Measurements from ENCODE around the gene DCAF15.

Gene DCAF15

DNA sequence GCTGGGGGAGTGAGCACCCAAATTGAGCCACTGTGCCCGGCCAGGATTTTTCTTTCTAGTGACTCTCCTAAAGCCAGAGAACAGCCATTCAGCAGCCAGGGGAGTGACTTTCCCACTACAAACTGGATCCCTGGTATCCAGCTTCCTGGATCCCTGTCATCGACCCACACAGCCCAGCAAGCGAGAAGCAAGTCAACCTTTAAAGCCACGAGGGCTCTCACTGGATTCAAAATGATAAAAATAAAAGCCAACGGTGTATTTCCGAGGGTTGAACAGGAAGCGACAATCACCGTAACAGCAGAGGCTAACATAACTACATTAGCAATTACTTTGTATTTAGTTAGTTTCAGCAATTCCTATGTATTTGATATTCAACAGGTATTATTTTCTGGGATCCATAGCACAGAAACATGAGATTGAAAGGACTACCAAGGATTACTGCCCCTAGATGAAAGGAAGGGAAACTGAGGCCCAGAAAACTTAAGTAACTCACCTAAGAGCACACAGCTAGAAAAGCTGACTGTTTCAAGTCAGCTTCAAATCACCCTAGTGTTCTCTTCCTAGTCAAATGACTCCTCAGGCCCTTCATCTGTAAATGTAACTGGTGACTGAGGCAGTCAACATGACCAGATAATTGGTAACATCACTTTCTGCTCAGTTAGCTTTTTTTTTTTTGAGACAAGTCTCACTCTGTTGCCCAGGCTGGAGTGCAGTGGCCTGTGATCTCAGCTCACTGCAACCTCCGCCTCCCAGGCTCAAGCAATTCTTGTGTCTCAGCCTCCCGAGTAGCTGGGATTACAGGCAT lies 51.1 kb downstream of the DCAF15 start:
- Histone ChIP-seq H3K4me2 (peak overlapping the region; percentile 79 to 96 (median 88)), H3K9ac (peak overlapping the region; percentile 49 to 99 (median 92)), H3K27ac (peak overlapping the region; percentile 71 to 99 (median 92))

DNA sequence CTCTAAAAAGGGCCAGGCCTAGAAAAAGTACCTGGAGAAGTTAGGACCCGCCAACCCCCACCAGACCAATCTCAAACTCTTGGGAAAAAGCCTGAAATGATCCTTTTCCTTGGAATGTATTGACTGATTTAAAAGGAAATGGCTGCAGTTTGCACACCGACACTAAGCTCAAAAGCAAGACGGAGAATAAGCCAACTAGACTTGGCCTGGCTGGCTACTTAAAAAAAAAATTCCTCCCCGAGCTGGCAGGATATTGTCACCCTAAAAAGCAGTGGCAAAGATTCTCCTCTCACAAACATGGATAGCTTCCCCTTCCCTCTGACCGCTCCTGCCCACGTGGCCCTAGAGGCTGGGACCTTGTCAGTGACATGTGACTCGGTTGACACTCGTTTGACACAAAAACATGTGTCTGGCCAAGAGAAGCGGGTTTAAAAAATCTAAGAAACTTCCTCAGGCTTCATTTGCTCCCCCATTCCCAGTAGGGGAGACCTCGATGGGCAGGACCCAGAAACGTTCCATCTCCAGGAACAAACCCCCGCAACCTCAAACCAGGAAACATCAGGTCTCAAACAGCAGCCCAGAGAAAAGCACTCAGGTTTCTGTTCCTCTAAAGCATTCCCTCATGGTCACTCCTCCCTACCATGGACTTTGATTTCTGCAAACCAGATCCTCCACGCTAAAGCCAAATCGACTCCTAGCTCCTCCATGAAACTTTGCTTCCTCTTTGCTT lies 52.5 kb downstream of the DCAF15 start:
- H3K27ac ChIP-seq = peak overlapping the region; percentile 87 to 99 (median 92)
- H3K4me3 ChIP-seq = peak overlapping the region; percentile 48 to 93 (median 78); a peak in 19 of 20 replicates
- TF ChIP-seq Cebpa-rat (IDR thresholded peaks at IDR 0.05) = no peak
- H3K9ac ChIP-seq = peak overlapping the region; percentile 59 to 99 (median 93)
- peaks cover 0 to under 1% (median 0%) of the 10 kb centered on the region in 11 experiments; a peak in 7 of 22 replicates for H3K9me3 ChIP-seq (replicated peaks in 1 of 11)
- H4K20me1 ChIP-seq = no peaks in the 10 kb centered on the region
- no peaks in the 10 kb centered on the region for H3K27me3 ChIP-seq
- H3K4me1 ChIP-seq = peaks cover 48 to 70% (median 67%) of the 10 kb centered on the region in 10 experiments
- peak overlapping the region; percentile 79 to 96 (median 88) for H3K4me2 ChIP-seq
- peaks cover 0 to 7% (median under 1%) of the 10 kb centered on the region in 11 experiments; a peak in 9 of 22 replicates for H3K36me3 ChIP-seq

More for the DNA sequence above, 51.1 kb downstream of the DCAF15 start:
- no peak for TF ChIP-seq Cebpa-rat (IDR thresholded peaks at IDR 0.05)
- no peaks in the 10 kb centered on the region for H4K20me1 ChIP-seq
- H3K36me3 ChIP-seq = peaks cover 8 to 20% (median 14%) of the 10 kb centered on the region in 11 experiments; a peak in 18 of 22 replicates
- peak overlapping the region in 4 of 10 experiments; percentile 0 to 82 (median 16); a peak in 4 of 20 replicates for H3K4me3 ChIP-seq
- no peaks in the 10 kb centered on the region for H3K27me3 ChIP-seq
- H3K9me3 ChIP-seq (replicated peaks in 1 of 11) = peaks cover 9 to 14% (median 12%) of the 10 kb centered on the region in 11 experiments
- H3K4me1 ChIP-seq = peaks cover 48 to 71% (median 67%) of the 10 kb centered on the region in 10 experiments

DNA sequence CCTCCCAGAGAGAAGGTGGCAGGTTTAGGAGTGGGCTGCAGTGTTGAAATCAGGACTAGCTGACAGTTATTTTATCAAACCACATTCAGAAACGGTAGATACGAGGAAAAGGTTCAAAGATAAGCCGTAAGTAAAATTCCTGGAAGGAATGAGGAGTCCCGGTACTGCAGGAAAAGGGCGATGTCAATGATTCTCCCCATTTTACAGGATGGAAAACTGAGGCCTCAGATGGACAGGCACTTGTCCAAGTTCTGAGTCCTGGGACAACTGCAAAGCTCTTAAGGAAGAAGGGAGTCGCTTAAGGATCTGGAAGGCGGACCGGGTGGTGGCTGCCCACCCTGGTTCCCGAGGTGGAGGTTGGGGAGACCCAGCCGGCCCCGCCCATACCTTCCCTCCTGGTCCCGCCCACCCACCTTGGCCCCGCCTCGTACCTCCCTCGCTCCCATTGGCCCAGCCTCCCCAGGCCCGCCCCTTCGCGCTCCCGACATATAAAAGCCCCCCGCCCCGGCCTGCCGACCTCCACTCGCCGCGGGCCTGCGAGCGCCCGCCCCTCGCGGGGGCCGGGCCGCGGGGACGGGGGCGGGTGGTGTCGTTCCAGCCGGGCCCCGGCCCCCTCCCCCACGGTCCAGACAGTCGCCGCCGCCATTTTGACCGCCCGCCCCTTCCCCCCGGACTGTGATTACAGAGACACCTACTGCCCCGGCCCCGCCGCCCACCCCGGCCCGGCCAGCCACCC lies 53.2 kb downstream of the DCAF15 start:
- no peaks in the 10 kb centered on the region for H3K27me3 ChIP-seq
- H3K36me3 ChIP-seq = no peaks in the 10 kb centered on the region
- H3K4me1 ChIP-seq = peaks cover 43 to 64% (median 60%) of the 10 kb centered on the region in 10 experiments
- peak overlapping the region; percentile 79 to 96 (median 88) for H3K4me2 ChIP-seq
- peak overlapping the region; percentile 89 to 99 (median 93) for H3K9ac ChIP-seq
- H3K9me3 ChIP-seq (replicated peaks in 1 of 11) = no peaks in the 10 kb centered on the region
- peak overlapping the region; percentile 48 to 93 (median 78) for H3K4me3 ChIP-seq
- H4K20me1 ChIP-seq = no peaks in the 10 kb centered on the region
- peak overlapping the region; percentile 87 to 99 (median 92) for H3K27ac ChIP-seq
- TF ChIP-seq Cebpa-rat (IDR thresholded peaks at IDR 0.05) = no peak

DNA sequence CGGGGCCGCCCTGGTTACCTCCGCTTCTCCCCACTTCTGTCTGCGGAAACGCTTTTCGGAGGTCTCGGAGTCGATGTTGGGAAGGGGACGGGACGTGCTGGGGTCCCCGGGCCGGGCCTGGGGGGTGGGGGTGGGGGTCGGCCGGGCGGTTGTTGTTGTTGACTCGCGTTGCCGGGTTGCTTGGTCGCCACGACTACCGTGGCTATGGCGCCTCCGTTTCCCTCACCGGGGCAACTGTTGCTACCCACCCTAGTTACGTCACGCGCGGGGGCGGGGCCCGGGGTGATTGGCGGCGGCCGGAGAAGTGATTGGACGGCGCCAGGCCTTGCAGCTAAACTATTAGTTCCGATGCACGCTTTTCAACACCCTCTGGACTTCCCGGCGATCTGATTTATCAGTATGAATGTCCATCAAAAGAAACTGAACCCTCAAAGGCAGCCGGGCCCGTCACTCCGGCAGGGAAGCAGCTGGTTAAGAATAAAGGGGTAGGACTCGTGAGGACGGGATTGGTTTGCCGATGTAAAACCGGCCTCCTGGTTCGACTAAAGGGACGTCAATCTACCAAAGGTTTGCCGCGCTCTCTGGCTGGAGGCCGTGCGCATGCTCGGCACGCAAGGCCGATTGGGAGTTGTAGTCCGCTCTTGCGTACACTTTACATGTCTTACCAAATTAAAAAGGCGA lies 53.9 kb downstream of the DCAF15 start, which contains the start of gene RFX1:
RFX1 (minus strand) TSS at position 236 of the 681 bp plus-strand sequence. CDS start 12,477 bp downstream, outside the sequence.
- H3K4me3 ChIP-seq = peak within 1 kb of the TSS; percentile 58 to 93 (median 78)
- H3K9me3 ChIP-seq (replicated peaks in 1 of 11) = no peaks in the 10 kb centered on the region
- no peaks in the 10 kb centered on the region for H4K20me1 ChIP-seq

DNA sequence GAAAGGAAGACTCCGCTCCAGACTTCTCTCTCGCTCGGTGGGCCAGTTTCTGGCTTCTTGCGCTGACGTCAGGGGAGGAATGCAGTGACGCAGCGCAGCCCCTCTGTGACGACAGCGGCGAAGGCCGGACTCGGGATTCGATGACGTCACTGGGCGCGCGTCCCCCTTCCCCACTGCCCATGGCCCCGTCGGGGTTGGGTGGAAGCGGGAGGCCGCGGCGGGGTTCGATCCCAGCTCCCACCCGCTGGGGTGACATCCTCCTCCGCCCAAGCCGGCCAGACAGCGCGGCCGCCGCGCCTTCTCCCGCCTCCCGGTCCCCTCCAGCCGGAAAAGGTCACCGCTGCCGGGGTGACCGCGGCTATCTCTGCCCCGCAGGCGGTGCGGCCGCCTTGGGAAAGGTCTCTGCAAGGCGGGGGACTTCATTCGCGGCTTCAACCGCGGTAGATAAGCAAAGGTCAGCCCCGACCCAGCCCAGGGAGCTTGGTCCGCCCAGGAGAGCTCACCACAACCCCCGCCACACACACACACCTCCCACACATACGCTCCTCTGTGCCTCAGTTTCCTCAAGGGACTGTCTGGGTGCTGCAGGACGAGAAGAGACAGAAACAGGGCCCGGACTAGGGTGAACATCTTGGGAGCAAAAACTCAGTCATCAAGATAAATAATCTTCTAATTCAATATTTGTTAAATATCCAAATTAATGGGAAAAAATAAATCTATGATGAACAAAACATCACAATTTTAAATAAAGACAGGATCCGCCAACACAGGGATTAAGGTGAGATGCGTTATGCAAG lies 54.7 kb downstream of the DCAF15 start:
- peaks cover 28 to 50% (median 46%) of the 10 kb centered on the region in 10 experiments for H3K4me1 ChIP-seq
- H3K4me2 ChIP-seq = peak overlapping the region; percentile 80 to 97 (median 89)
- TF ChIP-seq Cebpa-rat (IDR thresholded peaks at IDR 0.05) = no peak

More for the DNA sequence above, 53.9 kb downstream of the DCAF15 start, which contains the start of gene RFX1:
- Histone ChIP-seq H3K27me3 (no peaks in the 10 kb centered on the region), H3K4me1 (peaks cover 36 to 57% (median 53%) of the 10 kb centered on the region in 10 experiments), H3K4me2 (peak within 1 kb of the TSS; percentile 80 to 97 (median 92)), H3K36me3 (no peaks in the 10 kb centered on the region), H3K27ac (peak within 1 kb of the TSS; percentile 87 to 99 (median 92)), H3K9ac (peak within 1 kb of the TSS; percentile 89 to 99 (median 93))
- no peak for TF ChIP-seq Cebpa-rat (IDR thresholded peaks at IDR 0.05)

More for the DNA sequence above, 54.7 kb downstream of the DCAF15 start:
- no peaks in the 10 kb centered on the region for H4K20me1 ChIP-seq
- peak overlapping the region; percentile 89 to 99 (median 93) for H3K9ac ChIP-seq
- no peaks in the 10 kb centered on the region for H3K9me3 ChIP-seq (replicated peaks in 1 of 11)
- peak overlapping the region; percentile 58 to 93 (median 78) for H3K4me3 ChIP-seq
- H3K36me3 ChIP-seq = no peaks in the 10 kb centered on the region
- H3K27ac ChIP-seq = peak overlapping the region; percentile 87 to 99 (median 92)
- no peaks in the 10 kb centered on the region for H3K27me3 ChIP-seq

Measured in BLaER1 treated with 17β-estradiol and CSF1 and Interleukin-3, amounts not matched to agents 10 nM and 100 nM (cell line).